ENCODE data around the gene ZCCHC14.

The ZCCHC14 gene

DNA sequence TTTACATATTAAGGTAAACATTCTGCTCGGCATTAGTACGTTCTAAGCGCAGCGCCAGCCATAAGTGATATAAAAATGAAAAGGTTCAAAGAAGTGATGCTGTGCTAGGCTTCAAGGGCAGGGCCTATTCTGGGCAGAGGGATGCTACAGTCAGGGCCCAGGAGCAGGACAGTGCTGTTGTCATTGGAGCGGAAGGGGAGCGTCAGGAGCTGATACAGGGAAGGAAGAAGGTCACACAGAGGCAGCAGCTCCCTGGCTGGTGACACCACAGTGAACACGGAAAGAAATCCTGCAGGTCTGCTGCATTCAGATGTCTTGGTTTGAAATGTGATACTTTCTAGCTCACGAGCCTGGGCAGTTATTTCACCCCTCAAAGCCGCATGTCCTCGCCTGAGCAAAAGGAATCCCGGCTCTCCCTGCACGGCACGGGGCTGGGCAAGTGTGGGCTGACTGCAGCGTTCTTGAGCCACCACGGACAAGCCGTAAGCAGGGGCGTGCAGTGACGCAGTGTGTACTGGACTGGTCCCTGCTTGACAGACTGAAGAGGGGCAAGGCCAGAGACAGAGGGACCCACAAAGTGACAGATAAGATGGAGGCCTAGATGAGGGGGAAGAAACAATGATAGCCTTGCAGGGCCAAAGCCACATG is 41.1 kb downstream of the ZCCHC14 start:
- Histone ChIP-seq H3K36me3 (ENCODE audit: low read length) (no peaks in the 10 kb centered on the region), H3K9me2 (replicated peaks; ENCODE audit: insufficient read depth, low read length) (no peaks in the 10 kb centered on the region), H3F3A (ENCODE audit: insufficient read depth) (no peaks in the 10 kb centered on the region), H3K79me2 (ENCODE audit: insufficient read depth, low read length) (no peaks in the 10 kb centered on the region), H3K4me3 (ENCODE audit: insufficient read depth, low read length, poor library complexity, severe bottlenecking) (no peak overlapping the region), H3K4me2 (ENCODE audit: low read depth, low read length, poor library complexity, severe bottlenecking) (no peak overlapping the region), H3K9me3 (ENCODE audit: insufficient read depth, low read length) (no peaks in the 10 kb centered on the region), H3K27ac (ENCODE audit: low read depth, low read length) (no peak overlapping the region), H3K9ac (ENCODE audit: low read length) (no peak overlapping the region), H3K27me3 (ENCODE audit: low read length) (no peaks in the 10 kb centered on the region), H4K20me1 (ENCODE audit: low read depth, low read length) (no peaks in the 10 kb centered on the region), H2AFZ (ENCODE audit: low read depth, low read length, severe bottlenecking) (no peak overlapping the region)
- TF ChIP-seq, protein P1, sequence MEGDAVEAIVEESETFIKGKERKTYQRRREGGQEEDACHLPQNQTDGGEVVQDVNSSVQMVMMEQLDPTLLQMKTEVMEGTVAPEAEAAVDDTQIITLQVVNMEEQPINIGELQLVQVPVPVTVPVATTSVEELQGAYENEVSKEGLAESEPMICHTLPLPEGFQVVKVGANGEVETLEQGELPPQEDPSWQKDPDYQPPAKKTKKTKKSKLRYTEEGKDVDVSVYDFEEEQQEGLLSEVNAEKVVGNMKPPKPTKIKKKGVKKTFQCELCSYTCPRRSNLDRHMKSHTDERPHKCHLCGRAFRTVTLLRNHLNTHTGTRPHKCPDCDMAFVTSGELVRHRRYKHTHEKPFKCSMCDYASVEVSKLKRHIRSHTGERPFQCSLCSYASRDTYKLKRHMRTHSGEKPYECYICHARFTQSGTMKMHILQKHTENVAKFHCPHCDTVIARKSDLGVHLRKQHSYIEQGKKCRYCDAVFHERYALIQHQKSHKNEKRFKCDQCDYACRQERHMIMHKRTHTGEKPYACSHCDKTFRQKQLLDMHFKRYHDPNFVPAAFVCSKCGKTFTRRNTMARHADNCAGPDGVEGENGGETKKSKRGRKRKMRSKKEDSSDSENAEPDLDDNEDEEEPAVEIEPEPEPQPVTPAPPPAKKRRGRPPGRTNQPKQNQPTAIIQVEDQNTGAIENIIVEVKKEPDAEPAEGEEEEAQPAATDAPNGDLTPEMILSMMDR (IDR thresholded peaks at IDR 0.05; ENCODE audit: insufficient read depth, low read length, poor library complexity, severe bottlenecking), result no peak
- TF ChIP-seq EZH2phosphoT487 (conservative IDR thresholded peaks at IDR 0.05; ENCODE audit: low read length), result no peak

DNA sequence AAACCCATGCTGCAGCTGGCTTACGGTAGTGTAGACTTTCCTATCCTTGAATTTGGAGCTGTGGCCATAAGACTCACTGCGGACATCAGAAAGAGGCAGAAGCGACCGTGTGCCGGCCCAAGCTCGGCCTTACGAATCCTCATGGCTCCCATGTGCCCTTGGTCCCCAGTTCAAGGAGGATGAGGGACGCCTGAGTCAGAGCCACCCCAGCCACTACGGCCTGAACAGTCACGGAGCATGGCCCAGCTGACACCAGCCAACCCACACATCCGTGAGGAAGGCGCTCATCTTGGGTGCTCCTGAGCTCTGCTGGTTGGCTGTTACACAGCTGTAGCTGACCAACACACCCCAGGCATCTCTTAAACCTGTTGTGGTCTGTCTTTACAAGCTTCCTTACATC is 44.0 kb downstream of the ZCCHC14 start:
- Histone ChIP-seq H3K9me2 (replicated peaks; ENCODE audit: insufficient read depth, low read length) (no peaks in the 10 kb centered on the region), H3K9ac (ENCODE audit: low read length) (no peak overlapping the region), H3F3A (ENCODE audit: insufficient read depth) (no peaks in the 10 kb centered on the region), H3K4me2 (ENCODE audit: low read depth, low read length, poor library complexity, severe bottlenecking) (no peak overlapping the region), H3K79me2 (ENCODE audit: insufficient read depth, low read length) (no peaks in the 10 kb centered on the region), H3K27me3 (ENCODE audit: low read length) (no peaks in the 10 kb centered on the region), H3K9me3 (ENCODE audit: insufficient read depth, low read length) (no peaks in the 10 kb centered on the region), H4K20me1 (ENCODE audit: low read depth, low read length) (no peaks in the 10 kb centered on the region), H3K27ac (ENCODE audit: low read depth, low read length) (no peak overlapping the region), H3K36me3 (ENCODE audit: low read length) (no peaks in the 10 kb centered on the region), H2AFZ (ENCODE audit: low read depth, low read length, severe bottlenecking) (no peak overlapping the region), H3K4me3 (ENCODE audit: insufficient read depth, low read length, poor library complexity, severe bottlenecking) (no peak overlapping the region)
- no peak for TF ChIP-seq EZH2phosphoT487 (conservative IDR thresholded peaks at IDR 0.05; ENCODE audit: low read length)

DNA sequence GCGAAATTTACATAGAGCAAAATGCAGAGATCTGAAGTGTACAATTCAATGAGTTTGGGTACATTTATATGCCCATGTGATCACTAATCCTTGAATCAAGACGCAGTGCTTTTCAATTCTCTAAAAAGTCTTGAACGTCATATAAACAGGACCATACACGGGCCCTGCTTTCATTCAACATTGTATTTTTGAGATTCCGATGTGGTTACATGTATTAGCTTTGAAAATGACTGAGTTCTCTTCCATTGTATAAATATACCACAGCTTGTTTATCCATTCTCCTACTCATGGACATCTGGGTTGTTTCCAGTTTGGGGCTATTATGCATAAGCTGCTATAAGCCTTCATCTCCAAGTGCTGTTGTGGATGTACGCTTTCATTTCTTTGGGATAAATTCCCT is 45.5 kb downstream of the ZCCHC14 start:
- no peak overlapping the region for H3K4me2 ChIP-seq (ENCODE audit: low read depth, low read length, poor library complexity, severe bottlenecking)
- H3K9me2 ChIP-seq (replicated peaks; ENCODE audit: insufficient read depth, low read length), result no peaks in the 10 kb centered on the region
- TF ChIP-seq, protein P1 (IDR thresholded peaks at IDR 0.05; ENCODE audit: insufficient read depth, low read length, poor library complexity, severe bottlenecking), result no peak
- no peak for TF ChIP-seq EZH2phosphoT487 (conservative IDR thresholded peaks at IDR 0.05; ENCODE audit: low read length)
- H3K9ac ChIP-seq (ENCODE audit: low read length), result no peak overlapping the region
- H2AFZ ChIP-seq (ENCODE audit: low read depth, low read length, severe bottlenecking), result no peak overlapping the region
- no peaks in the 10 kb centered on the region for H3K27me3 ChIP-seq (ENCODE audit: low read length)
- H3K4me3 ChIP-seq (ENCODE audit: insufficient read depth, low read length, poor library complexity, severe bottlenecking), result no peak overlapping the region
- H3F3A ChIP-seq (ENCODE audit: insufficient read depth), result no peaks in the 10 kb centered on the region
- H3K36me3 ChIP-seq (ENCODE audit: low read length), result no peaks in the 10 kb centered on the region
- H3K27ac ChIP-seq (ENCODE audit: low read depth, low read length), result no peak overlapping the region
- H4K20me1 ChIP-seq (ENCODE audit: low read depth, low read length), result no peaks in the 10 kb centered on the region
- no peaks in the 10 kb centered on the region for H3K9me3 ChIP-seq (ENCODE audit: insufficient read depth, low read length)
- no peaks in the 10 kb centered on the region for H3K79me2 ChIP-seq (ENCODE audit: insufficient read depth, low read length)

DNA sequence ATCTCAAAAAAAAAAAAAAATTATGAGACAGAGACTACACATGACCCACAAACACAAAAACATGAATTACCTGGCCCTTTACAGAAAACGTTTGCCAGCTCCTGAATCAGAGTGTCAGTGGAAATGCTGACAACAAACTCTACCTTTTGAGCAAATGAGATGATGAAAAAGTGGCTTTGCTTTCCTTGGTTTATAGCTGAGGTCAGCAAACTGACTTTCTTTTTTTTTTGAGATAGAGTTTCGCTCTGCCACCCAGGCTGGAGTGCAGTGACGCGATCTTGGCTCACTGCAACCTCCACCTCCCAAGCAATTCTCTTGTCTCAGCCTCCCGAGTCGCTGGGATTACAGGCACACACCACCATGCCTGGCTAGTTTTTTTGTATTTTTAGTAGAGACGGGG is 46.3 kb downstream of the ZCCHC14 start:
- Histone ChIP-seq H3K79me2 (ENCODE audit: insufficient read depth, low read length) (no peaks in the 10 kb centered on the region), H3F3A (ENCODE audit: insufficient read depth) (no peaks in the 10 kb centered on the region), H3K4me3 (ENCODE audit: insufficient read depth, low read length, poor library complexity, severe bottlenecking) (no peak overlapping the region), H3K9ac (ENCODE audit: low read length) (no peak overlapping the region), H4K20me1 (ENCODE audit: low read depth, low read length) (no peaks in the 10 kb centered on the region), H3K4me2 (ENCODE audit: low read depth, low read length, poor library complexity, severe bottlenecking) (no peak overlapping the region), H3K9me3 (ENCODE audit: insufficient read depth, low read length) (no peaks in the 10 kb centered on the region), H2AFZ (ENCODE audit: low read depth, low read length, severe bottlenecking) (no peak overlapping the region), H3K27ac (ENCODE audit: low read depth, low read length) (no peak overlapping the region), H3K27me3 (ENCODE audit: low read length) (no peaks in the 10 kb centered on the region), H3K9me2 (replicated peaks; ENCODE audit: insufficient read depth, low read length) (no peaks in the 10 kb centered on the region), H3K36me3 (ENCODE audit: low read length) (no peaks in the 10 kb centered on the region)
- TF ChIP-seq EZH2phosphoT487 (conservative IDR thresholded peaks at IDR 0.05; ENCODE audit: low read length), result no peak
- TF ChIP-seq, protein P1 (IDR thresholded peaks at IDR 0.05; ENCODE audit: insufficient read depth, low read length, poor library complexity, severe bottlenecking), result no peak
